ENCODE data around the gene TRMT10B.
A peak's percentile ranks its signal among the peaks of the same experiment; 100 is the strongest.
"Not testable (repeated sequence)": the region's sequence is repeated elsewhere in the genome, so short reads cannot be mapped to it uniquely, and the experiment has no call there.

TRMT10B gene

GRCh38 chr9:37753489-37754190, at the start of gene TRMT10B:
TRMT10B (plus strand) TSS chr9:37753805; CDS start chr9:37761932, 8,127 bp downstream.
- DNase-seq = peak; percentile 28 to 61 (median 50)

GRCh38 chr9:37705787-37706186, 47.8 kb upstream of the TRMT10B start:
- DNase-seq = no peak

- DNase-seq = no peak
These were observed 47.3 kb upstream of the TRMT10B start for GRCh38 chr9:37706290-37706689.

GRCh38 chr9:37707748-37708147, 45.9 kb upstream of the TRMT10B start:
- no peak for DNase-seq

- no peak for DNase-seq
These were observed 43.6 kb upstream of the TRMT10B start for GRCh38 chr9:37710046-37710445.

- no peak for DNase-seq
These were observed 38.3 kb upstream of the TRMT10B start for GRCh38 chr9:37715260-37715659.

- DNase-seq = no peak
These were observed 37.6 kb upstream of the TRMT10B start for GRCh38 chr9:37715991-37716505.

- DNase-seq = no peak
These were observed 34.1 kb upstream of the TRMT10B start for GRCh38 chr9:37719526-37719925.

- DNase-seq = no peak
These were observed 26.6 kb upstream of the TRMT10B start for GRCh38 chr9:37727013-37727412.

- DNase-seq = no peak
These were observed 24.1 kb upstream of the TRMT10B start for GRCh38 chr9:37729499-37729898.

- no peak for DNase-seq
These were observed 23.3 kb upstream of the TRMT10B start for GRCh38 chr9:37730256-37730655.

GRCh38 chr9:37730839-37731238, 22.8 kb upstream of the TRMT10B start:
- no peak for DNase-seq

- DNase-seq = no peak
These were observed 21.4 kb upstream of the TRMT10B start for GRCh38 chr9:37732086-37732741.

GRCh38 chr9:37732952-37733351, 20.7 kb upstream of the TRMT10B start:
- no peak for DNase-seq

GRCh38 chr9:37739222-37739621, 14.4 kb upstream of the TRMT10B start:
- DNase-seq = no peak

GRCh38 chr9:37740128-37740527, 13.5 kb upstream of the TRMT10B start:
- DNase-seq = no peak

GRCh38 chr9:37740631-37741328, 12.8 kb upstream of the TRMT10B start:
- no peak for DNase-seq

- no peak for DNase-seq
These were observed 7.6 kb upstream of the TRMT10B start for GRCh38 chr9:37745970-37746369.

- no peak for DNase-seq
These were observed 6.9 kb upstream of the TRMT10B start for GRCh38 chr9:37746448-37747270.

GRCh38 chr9:37747271-37747753, 6.3 kb upstream of the TRMT10B start:
- DNase-seq = peak in 2 of 4 experiments; percentile 15 to 23

GRCh38 chr9:37749129-37749528, 4.5 kb upstream of the TRMT10B start:
- no peak for DNase-seq

GRCh38 chr9:37751186-37751585, 2.4 kb upstream of the TRMT10B start:
- DNase-seq = no peak

- not testable (repeated sequence) for DNase-seq
These were observed 1.9 kb upstream of the TRMT10B start for GRCh38 chr9:37751704-37752103.

All from activated naive CD4-positive, alpha-beta T cell (primary cell).